ACC112 (cell line): ENCODE data around the gene SIPA1L2.
A peak's percentile ranks its signal among the peaks of the same experiment; 100 is the strongest.

Source experiments
- H2AFZ ChIP-seq: fragments of 200-600 bp; sonication (generic); one replicate; pipeline ENCODE4 v1.6.0; 2017; ENCODE audit warnings: antibody characterized with exemption, low read length; ENCODE audit not compliant: unreplicated experiment
- H3K27ac ChIP-seq: fragments of 200-600 bp; sonication (generic); 2 replicates; pipeline ENCODE4 v1.5.1; 2014; ENCODE audit warnings: low read depth, mild to moderate bottlenecking, antibody characterized with exemption, low read length, moderate library complexity
- H3K27me3 ChIP-seq: fragments of 200-600 bp; sonication (generic); 2 replicates; pipeline ENCODE4 v1.6.1; 2014; ENCODE audit warnings: mild to moderate bottlenecking, antibody characterized with exemption, low read length, moderate library complexity, mixed read lengths; ENCODE audit not compliant: insufficient read depth
- H3K36me3 ChIP-seq: fragments of 200-600 bp; sonication (generic); 2 replicates; pipeline ENCODE4 v1.6.1; 2016; ENCODE audit warnings: mild to moderate bottlenecking, antibody characterized with exemption, low read length, moderate library complexity, mixed read lengths; ENCODE audit not compliant: insufficient read depth
- H3K4me1 ChIP-seq: fragments of 200-600 bp; sonication (generic); one replicate; pipeline ENCODE4 v1.6.1; 2016; ENCODE audit warnings: low read length, mixed read lengths; ENCODE audit not compliant: insufficient read depth, unreplicated experiment, control insufficient read depth
- H3K4me3 ChIP-seq: fragments of 200-600 bp; sonication (generic); 2 replicates; pipeline ENCODE4 v1.5.1; 2014; ENCODE audit warnings: mild to moderate bottlenecking, low read depth, low read length
- H3K79me2 ChIP-seq: fragments of 200-600 bp; sonication (generic); one replicate; pipeline ENCODE4 v1.6.0; 2016; ENCODE audit warnings: low read length; ENCODE audit not compliant: control insufficient read depth, unreplicated experiment, insufficient read depth

The SIPA1L2 gene

DNA sequence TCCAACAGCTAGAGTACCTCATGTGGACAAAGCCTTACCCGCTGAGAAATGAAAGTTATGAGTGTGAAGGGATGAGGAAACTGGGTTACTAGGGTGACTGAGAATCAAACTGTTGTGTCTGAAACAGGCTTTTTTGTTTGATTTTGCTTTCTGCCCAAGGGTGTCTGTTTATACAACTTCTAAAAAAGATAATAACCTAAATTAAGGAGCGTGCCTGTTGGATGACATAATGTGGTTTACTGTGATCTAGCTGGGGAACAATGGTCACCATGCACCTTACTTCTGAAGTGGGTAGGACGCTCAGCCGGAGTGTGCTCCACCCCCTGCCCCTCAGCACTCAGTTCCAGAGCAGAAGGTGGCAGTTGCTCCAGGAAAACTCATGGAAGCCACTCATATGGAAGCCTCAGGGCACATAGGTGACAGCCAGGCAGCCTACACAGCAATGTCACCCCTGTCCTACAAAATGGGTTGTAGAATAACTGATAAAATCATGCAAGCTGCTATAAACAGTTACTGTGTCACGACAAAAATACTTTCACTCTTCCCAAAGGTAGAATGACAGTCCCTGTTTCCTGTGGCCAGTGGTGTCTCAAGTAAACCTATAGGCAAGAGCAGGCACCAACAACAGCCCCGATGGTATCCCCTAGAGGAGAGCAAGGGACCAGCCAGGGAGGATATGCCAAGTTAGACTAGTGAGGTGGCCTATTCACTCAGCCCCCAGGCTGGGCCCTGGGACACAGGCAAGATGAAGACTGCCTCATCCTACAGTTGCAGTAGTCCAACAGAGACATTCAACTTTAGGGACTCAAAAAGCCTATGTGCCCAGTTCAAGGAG lies 29.3 kb downstream of the SIPA1L2 start:
- H3K27ac ChIP-seq: no peak overlapping the region

DNA sequence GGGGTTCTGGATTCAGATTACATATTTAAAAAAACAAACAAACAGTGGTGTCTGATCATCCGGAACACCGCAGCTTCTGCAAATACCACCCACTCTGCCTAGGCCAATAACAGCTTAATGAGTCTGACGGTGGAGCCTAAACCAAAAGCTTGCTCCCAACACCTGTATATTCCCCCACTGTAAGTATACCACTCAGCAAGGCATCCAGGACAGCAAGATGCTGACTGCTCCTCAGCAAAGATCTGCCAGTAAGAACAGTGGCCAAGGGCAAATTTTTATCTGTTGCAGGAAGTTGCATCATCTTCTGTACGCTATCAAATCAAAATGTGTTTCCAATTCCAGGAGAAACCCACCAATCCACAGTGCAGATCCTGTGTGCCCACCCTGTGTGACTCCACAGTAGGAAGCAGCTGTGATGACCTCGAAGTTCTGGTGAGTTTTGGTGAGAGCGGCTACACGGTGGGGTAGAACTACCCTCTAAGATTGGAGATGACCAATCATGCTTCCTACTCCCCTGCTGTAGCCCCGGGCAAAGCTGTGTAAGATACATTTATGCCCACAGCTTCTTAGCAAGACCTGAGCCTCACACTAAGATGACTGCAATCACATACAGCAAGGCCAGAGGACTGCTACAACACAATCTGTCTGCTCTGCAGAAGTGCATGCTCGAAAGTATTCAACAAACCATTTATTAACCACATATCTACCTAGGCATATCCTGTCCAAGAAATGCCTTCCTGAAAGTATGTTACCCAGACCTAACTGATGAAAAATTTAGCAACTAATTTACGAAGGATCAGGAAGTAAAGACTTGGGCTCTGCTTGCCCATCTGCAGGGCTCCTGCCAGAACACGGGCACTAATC lies 30.5 kb downstream of the SIPA1L2 start:
- H3K79me2 ChIP-seq: no peaks in the 10 kb centered on the region
- no peak overlapping the region for H3K27ac ChIP-seq
- no peaks in the 10 kb centered on the region for H3K36me3 ChIP-seq
- H3K4me3 ChIP-seq: no peak overlapping the region
- no peaks in the 10 kb centered on the region for H3K4me1 ChIP-seq
- no peak overlapping the region for H2AFZ ChIP-seq
- H3K27me3 ChIP-seq: no peaks in the 10 kb centered on the region

More for the DNA sequence above, 29.3 kb downstream of the SIPA1L2 start:
- H2AFZ ChIP-seq: no peak overlapping the region
- H3K4me3 ChIP-seq: no peak overlapping the region
- H3K36me3 ChIP-seq: no peaks in the 10 kb centered on the region
- no peaks in the 10 kb centered on the region for H3K27me3 ChIP-seq
- H3K4me1 ChIP-seq: no peaks in the 10 kb centered on the region
- no peaks in the 10 kb centered on the region for H3K79me2 ChIP-seq

DNA sequence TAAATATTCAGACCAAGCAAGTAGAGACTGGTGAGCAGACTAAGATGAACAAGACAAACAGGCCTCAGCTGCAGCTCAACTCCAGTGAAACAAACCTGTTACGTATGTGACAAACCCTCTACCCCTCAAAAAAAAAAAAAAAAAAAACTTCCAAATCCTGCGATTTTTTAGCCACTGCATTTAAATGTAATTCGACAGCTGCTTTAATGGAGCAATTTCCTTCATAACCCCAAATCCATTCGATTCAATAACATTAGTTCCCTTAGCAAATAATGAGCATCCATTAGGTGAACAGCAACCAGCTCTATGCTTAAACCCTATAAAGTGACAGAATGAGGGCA lies 31.1 kb downstream of the SIPA1L2 start:
- H3K4me3 ChIP-seq: no peak overlapping the region
- H3K79me2 ChIP-seq: no peaks in the 10 kb centered on the region
- no peaks in the 10 kb centered on the region for H3K36me3 ChIP-seq
- no peak overlapping the region for H3K27ac ChIP-seq
- H3K27me3 ChIP-seq: no peaks in the 10 kb centered on the region
- no peak overlapping the region for H2AFZ ChIP-seq
- H3K4me1 ChIP-seq: no peaks in the 10 kb centered on the region

DNA sequence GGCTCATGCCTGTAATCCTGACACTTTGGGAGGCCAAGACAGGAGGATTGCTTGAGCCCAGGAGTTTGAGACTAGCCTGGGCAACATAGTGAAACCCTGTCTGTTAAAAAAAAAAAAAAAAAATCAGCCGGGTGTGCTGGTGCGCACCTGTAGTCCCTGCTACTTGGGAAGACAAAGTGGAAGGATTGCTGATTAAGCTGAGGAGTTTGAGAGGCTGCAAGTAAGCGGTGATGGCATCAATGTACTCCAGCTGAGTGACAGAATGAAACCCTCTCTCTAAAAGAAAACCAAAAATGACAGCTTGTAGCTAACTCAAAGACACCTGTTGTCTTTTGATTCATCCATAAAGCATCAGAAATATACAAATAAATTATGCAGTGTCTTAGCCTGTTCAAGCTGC lies 31.8 kb downstream of the SIPA1L2 start:
- H3K79me2 ChIP-seq: no peaks in the 10 kb centered on the region
- H2AFZ ChIP-seq: no peak overlapping the region
- no peak overlapping the region for H3K27ac ChIP-seq
- H3K27me3 ChIP-seq: no peaks in the 10 kb centered on the region
- no peak overlapping the region for H3K4me3 ChIP-seq
- H3K36me3 ChIP-seq: no peaks in the 10 kb centered on the region
- no peaks in the 10 kb centered on the region for H3K4me1 ChIP-seq

DNA sequence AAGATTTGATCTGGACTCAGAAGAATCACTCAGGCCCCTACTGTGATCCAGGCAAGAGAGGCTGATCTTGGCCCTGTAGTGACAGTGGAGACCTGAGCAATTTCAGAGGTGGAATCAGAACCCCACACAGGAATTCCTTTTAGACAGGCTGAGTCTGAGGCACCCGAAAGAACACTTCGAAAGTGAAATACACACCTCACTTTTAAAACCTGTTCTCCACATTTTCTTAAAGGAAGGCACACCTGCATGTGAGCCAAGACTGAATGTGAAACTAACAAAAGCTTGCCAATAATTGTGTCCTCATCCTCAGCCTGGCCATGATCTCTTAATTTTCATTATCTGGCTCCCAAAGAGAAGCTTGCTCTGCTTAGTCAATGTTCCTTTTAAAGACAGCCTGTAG lies 32.2 kb downstream of the SIPA1L2 start:
- H2AFZ ChIP-seq: no peak overlapping the region
- H3K4me3 ChIP-seq: no peak overlapping the region
- H3K27me3 ChIP-seq: no peaks in the 10 kb centered on the region
- H3K36me3 ChIP-seq: no peaks in the 10 kb centered on the region
- no peaks in the 10 kb centered on the region for H3K79me2 ChIP-seq
- no peaks in the 10 kb centered on the region for H3K4me1 ChIP-seq
- H3K27ac ChIP-seq: no peak overlapping the region

DNA sequence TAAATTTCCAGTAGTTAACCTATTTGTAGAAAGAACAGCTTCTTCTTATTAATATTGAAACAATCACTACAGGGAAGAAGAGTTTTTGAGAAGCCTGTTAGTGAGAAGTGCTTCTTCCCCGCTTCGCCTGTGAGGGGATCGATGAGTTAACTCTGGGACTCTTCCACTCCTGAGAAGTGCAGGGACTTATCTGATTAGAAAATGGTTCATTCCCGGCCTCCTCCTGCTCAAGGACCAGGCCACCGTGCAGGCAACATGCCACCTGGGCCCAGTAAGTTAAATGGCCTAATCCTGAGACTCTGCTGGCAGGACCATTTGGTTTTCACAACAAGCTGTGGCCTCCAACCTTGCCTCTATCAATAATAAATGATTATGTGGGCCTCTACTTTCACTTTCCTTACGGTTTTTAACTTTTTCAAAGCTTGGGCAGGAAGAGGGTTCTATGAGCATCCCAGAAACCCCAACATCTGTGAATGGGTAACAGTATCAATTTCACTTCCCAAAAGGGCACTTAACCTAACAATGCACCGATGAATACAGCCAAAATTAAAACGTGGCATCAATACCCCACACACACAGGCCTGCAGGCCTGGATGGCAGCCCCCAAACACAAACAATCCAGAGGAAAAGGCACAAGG lies 33.1 kb downstream of the SIPA1L2 start:
- Histone ChIP-seq H3K36me3 (no peaks in the 10 kb centered on the region), H3K27ac (no peak overlapping the region), H2AFZ (peak overlapping the region; percentile 40), H3K79me2 (no peaks in the 10 kb centered on the region), H3K4me1 (no peaks in the 10 kb centered on the region), H3K4me3 (peak overlapping the region; percentile 29; the same call in 1 of the 2 replicates), H3K27me3 (no peaks in the 10 kb centered on the region)

DNA sequence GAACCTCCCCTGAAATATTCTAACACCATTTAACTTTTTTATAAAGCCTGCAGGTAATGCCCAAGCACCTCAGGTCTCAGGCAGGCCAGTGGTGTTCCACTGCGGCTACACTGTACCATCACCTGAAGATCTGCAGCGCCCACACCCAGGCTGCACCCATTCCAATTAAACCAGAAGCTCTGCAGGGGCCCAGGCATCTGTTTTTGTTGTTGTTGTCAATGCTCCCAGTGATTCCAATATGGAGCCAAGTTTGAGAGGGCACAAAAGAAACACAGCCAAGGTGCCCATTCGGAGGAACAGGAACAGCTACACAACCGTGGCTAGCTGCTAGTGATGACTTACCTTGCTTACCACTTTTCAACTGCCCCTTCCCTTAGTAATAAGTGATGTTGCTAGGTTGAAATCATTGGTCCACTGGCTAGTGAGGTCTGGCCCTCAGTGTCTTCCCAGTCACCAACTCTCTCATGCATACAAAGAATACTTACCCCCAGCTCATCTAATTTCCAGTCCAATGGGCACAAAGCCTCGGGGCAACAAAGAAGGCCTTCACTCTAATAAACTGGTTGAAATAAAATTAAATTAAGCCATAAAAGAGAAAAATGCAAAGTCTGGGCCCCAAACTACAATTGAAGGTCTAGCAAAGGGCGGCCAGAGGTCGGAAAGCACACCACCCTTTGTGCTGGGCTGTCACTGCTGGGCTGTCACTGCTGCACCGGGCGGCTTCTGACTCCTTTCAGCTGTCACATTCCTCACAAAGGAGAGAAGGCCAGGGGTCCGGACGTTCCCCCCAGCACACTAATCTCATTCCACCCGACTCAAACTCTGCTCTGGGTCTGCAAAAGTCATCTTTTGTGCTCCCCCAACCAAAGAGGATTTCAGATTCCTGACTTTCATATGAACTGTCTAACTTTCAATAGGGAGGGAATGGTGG lies 34.9 kb downstream of the SIPA1L2 start:
- no peak overlapping the region for H3K4me3 ChIP-seq
- no peaks in the 10 kb centered on the region for H3K36me3 ChIP-seq
- H3K4me1 ChIP-seq: no peaks in the 10 kb centered on the region
- H3K79me2 ChIP-seq: no peaks in the 10 kb centered on the region
- H2AFZ ChIP-seq: no peak overlapping the region
- no peaks in the 10 kb centered on the region for H3K27me3 ChIP-seq
- H3K27ac ChIP-seq: no peak overlapping the region

DNA sequence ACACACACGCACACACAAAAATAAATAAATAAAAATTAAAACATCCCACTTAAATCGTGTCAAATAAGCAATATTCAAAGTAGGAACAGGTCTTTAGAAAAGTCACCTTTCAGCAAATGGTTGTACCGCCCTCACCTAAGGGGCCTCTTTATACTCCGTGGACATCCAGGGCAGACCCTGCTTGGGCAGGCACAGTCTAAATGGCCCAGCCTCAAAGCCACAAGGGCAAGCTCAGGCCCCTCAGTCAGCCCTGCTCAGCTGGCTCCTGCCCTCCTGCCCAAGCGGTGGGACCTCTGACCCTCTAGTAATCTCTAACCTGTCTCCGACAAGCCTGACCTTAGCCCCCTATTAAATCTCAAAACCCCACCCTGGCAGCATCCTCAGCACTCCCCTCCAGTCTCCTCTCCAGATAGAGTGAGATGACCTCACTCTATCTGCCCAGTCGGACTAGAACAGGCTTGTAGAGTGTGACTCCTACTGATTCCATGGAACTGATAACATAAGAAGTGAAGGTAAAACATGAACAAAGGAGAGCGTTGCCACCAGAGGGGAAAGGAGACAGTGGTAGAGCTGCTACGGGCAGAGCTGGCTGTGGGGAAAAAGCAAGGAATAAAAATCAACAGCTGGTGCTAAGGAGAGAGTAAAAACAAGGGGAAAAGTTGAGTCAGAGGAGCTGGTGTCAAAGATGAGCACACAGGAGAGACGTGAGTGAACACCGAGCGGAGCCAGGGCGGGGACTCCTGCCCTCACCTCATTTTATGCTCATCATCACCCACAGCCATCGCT lies 36.0 kb downstream of the SIPA1L2 start:
- no peaks in the 10 kb centered on the region for H3K79me2 ChIP-seq
- no peak overlapping the region for H2AFZ ChIP-seq
- H3K27ac ChIP-seq: no peak overlapping the region
- no peaks in the 10 kb centered on the region for H3K4me1 ChIP-seq
- H3K27me3 ChIP-seq: no peaks in the 10 kb centered on the region
- H3K36me3 ChIP-seq: no peaks in the 10 kb centered on the region
- no peak overlapping the region for H3K4me3 ChIP-seq

DNA sequence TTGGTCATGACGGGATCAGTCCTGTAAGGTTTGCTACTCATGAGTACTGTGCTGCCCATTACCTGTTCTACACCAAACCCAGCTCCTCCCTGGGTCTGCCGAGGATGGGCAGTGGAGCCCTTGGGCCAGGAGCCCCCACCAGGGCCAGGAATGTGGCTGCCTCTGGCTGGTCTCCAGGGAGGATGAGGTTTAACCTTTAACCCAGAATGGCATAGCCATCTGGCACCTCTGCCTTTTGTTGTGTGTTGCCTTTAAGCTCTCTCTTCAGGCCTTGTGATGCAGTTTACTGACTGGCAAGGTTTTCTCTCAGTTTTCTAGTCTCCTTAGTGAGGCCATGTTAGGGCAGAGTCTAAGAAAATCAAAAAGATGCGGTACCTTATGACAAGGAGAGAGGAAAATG lies 38.6 kb downstream of the SIPA1L2 start:
- Histone ChIP-seq H3K27me3 (no peaks in the 10 kb centered on the region), H3K4me1 (no peaks in the 10 kb centered on the region), H3K27ac (no peak overlapping the region), H3K36me3 (no peaks in the 10 kb centered on the region), H3K79me2 (no peaks in the 10 kb centered on the region), H3K4me3 (no peak overlapping the region), H2AFZ (no peak overlapping the region)
